ENCODE measurements around the gene SUN2.

GRCh38 chr22:38698407-38699094 is 57.2 kb downstream of the SUN2 start:
- TF ChIP-seq RBBP5 (conservative IDR thresholded peaks at IDR 0.05) (no peak), RB1 (IDR thresholded peaks at IDR 0.05; ENCODE audit: borderline replicate concordance) (no peak), YY1 (IDR thresholded peaks at IDR 0.05; ENCODE audit: low read depth, low read length) (no peak), JUNB (IDR thresholded peaks at IDR 0.05) (no peak), USF1 (IDR thresholded peaks at IDR 0.05; ENCODE audit: borderline replicate concordance, extremely low read length, insufficient read depth, low read depth, low read length) (no peak), RUNX3 (IDR thresholded peaks at IDR 0.05; ENCODE audit: low read length) (no peak), RCOR1 (conservative IDR thresholded peaks at IDR 0.05; ENCODE audit: low read depth, low read length) (no peak)

Data from GM12878 (cell line).